Hematopoietic multipotent progenitor cell treated with erythropoietin and hydrocortisone succinate and interleukin-3 and kit ligand, for 15 days (in vitro differentiated cells): ENCODE data around the gene AGPAT2.

Experiments
- DNase-seq: peaks from one replicate; pipeline ENCODE4 v3.0.0-alpha.2; 2015; ENCODE audit warnings: low spot score

Gene AGPAT2

DNA sequence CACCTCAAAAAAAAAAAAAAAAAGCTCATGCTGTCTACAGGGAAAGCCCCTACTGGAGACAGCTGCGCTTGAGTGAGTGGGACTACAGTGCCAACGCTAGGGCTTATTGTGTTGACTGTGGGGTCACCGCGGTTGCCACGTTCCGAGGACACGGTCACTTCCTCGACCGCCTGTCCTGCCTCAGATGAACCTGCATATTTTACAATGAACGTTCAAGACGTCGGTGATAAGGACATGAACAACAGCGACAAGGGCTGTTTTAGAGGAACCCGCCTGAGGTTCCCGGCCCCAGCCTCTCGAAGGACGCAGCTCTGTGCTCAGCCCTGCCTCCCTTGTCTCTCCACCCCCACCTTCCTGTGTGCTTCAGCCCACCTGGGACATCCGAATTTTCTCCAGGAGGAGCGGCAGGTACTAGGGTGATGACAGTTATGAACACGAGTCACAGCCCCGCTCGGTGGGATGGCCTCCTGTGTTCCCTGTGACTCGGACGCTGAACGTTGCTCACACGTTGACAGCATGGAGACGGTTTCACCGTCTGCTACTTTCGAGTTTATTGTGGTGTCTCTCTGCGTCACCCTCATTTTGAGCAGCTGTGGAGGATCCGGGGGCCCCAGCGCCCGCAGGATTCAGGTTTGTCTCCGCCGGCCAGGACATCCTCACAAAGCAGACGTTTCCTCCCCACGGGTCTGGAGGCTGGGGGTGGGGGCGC lies 13.9 kb upstream of the AGPAT2 start:
- DNase-seq = no peak

DNA sequence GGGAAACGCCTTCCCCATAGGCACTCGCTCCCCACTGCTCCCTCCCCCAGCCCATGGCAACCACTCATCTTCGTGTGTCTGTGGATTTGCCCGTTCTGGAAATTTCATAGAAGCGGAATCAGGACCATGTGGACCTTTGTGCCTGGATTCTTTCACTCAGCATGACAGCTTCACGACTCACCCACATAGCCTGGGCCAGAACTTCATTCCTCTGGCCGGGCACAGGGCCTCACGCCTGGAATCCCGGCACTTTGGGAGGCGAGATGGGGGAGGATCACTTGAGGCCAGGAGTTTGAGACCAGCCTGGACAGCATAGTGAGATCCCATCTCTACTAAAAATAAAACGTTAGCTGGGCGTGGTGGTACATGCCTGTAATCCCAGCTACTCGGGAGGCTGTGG lies 13.0 kb upstream of the AGPAT2 start:
- no peak for DNase-seq

DNA sequence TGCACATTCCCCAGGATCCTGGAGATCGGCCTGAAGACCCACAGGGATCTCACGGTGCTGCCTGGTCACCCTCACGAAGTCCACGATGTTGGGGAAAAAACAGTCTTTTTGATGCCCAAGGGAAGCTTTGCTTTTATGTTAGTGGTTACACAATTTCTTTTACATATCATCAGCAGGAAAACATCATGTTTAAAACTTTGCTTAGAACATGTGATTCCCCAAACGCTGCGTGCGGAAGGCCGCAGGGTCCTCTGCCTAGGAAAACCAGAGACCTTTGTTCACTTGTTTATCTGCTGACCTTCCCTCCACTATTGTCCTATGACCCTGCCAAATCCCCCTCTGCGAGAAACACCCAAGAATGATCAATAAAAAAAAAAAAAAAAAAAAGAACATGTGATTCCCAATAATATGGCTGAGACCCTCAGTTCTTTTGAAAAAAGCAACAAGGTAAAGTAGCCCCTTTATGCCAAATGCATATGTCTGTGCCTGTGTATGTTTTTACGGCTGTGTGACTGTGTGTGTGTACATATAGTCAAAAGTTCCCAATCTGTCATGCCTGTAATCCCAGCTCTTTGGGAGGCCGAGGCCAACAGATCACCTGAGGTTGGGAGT lies 11.5 kb upstream of the AGPAT2 start:
- DNase-seq = no peak

- DNase-seq = no peak
Measured at GRCh38 chr9:136697821-136698526, 10.7 kb upstream of the AGPAT2 start.

GRCh38 chr9:136697146-136697820 lies 10.0 kb upstream of the AGPAT2 start:
- DNase-seq = no peak

GRCh38 chr9:136696502-136696901 lies 9.2 kb upstream of the AGPAT2 start:
- no peak for DNase-seq

DNA sequence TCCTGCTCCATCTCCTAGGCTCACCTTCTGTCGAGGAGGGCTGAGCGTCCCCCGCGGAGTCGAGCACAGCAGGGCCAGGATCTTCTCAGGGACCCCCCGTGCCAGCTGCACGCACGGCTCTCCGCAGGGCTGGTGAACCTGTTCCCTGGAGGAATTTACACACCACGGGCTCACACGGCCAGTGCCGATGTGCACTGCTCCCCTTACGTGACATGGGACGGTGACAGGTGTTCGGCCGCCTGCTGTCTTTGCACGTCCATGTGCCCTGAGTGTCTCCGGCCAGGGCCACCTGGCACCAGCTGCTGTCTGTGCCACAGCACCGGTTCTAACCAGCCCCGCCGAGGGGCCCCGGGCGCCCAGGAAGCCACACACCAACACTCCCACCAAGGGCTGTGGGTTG lies 8.7 kb upstream of the AGPAT2 start:
- no peak for DNase-seq

DNA sequence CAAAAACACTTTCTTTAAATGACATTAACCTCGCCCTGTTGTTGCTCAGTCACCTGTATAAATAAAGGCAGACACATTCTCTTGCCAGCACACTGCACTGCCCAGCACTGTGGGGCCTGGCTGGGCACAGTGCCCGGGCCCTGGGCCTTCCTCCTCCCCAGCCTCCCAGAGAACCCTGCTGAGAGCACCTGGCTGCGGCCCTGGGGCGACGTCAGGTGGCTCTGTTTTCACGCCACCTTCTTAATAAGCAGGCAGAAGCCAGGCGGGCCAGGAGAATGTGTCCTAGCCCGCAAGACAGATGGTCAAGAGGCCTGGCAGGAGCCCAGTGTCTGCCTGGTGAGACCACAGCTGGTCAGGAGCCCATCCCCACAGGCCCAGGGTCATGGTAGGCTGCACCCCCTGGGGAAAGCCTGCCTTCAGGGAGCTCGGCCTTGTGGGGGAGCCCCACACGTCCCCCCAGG lies 8.2 kb upstream of the AGPAT2 start:
- no peak for DNase-seq

DNA sequence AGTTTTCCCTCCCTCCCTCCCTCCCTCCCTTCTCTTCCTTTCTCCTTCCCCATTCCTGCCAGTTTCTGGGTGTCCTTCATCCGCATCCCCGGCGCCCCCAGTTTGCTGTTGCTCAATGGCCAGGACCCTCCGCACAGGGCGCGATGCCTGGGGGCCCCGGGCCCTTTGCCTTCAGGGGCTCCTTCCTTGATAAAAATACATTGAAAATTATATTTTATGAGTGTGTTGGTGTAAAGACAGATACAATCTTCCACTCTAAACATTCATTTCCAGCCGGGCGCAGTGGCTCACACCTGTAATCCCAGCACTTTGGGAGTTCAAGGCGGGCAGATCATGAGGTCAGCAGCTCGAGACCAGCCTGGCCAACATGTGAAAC lies 7.6 kb upstream of the AGPAT2 start:
- DNase-seq = no peak

DNA sequence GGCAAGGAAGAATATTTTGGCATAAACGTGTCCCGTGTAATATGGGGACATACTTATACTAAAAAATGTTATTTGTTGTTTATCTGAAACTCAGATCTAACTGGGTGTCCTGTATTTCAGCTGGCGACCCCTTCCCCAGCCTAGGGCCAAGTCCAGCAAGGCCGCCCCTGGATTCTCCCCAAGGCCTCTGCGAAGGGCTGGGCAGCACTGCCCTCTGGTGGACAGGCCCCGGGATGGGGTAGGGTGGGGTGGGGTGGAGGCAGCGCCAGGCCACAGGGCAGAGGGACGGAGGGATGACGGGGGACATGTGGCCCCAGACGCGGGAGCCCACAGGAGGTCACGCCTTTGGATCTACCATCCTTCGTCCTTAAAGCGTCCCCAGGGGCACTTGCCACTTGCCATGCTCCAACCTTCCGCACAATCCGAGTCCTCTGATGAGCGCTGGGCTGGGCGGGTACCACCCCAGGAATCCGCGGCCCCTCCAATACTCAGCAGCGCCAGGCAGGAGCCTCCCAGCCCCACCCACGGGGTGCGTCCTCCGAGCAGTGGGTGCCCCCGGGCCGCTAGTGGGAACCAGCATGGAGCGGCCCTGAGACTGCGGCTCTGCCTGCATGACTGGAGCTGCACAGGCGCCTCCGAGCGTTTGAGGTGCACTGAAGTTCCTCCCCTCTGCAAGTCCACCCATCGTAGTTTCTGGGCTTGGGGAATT lies 7.1 kb upstream of the AGPAT2 start:
- DNase-seq = peak; percentile 39

- no peak for DNase-seq
Measured at GRCh38 chr9:136693490-136694162, 6.4 kb upstream of the AGPAT2 start.

DNA sequence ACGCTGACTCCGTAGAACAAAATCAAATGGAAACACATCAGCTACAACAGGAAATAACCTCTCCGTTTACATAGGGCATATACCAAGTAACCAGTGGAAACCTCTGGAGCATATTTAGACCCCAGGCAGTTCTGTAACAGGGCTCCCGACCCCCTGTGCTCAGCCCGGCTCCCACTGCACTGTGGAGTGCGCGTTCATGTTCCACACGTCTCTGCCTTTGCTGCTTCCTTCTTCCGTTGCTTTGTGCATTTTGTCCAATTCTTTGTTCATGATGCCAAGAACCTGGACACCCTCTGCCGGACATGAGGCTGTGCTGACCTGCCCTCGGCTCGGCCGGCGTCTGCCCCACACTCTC lies 5.9 kb upstream of the AGPAT2 start:
- DNase-seq = no peak

DNA sequence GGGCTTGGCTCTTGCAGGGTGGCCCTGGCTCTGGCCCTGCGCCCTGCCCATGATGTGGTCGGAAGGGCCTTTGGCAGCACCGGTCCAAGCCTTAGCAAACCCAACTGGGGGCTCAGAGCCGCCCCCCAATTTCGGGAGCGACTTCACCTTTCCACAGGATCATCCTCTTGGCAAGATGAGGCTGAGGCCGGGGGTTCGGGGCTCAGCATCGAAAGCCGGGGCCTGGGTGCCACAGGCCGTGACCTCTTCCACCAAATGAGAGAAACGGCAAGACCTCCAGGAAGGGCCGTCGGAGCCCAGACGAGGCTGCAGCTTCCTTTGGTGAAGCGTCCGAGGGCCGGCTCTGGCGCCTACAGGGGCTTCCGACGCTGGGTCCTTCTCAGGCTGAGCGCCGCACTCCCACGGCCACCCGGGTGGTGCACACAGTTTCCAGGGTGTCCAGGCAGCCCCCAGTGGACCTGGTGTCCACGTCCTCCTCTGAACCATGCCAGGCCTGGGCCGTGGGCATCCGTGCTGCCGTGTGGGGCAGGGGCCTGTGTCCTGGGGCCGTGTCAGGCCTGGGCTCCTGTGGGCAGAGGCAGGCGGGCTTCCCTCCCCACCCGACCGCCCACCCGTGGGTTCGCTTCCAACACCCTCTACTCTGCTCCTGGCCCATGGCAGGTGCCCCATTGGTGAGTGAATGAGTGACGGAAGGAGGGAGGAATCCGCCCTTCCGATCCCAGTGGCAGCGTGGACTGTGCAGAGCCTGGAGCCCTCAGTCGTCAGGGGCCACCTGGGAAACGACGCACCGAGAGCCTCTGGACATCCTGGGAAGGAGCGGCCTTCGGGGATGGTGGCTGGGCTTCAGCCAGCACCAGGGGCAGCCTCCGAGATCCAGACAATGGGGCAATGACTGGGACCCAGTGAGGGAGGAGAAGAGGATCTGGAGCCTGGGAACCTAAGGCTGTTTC lies 5.2 kb upstream of the AGPAT2 start:
- DNase-seq = no peak

- no peak for DNase-seq
Measured at GRCh38 chr9:136691316-136692184, 4.3 kb upstream of the AGPAT2 start.

DNA sequence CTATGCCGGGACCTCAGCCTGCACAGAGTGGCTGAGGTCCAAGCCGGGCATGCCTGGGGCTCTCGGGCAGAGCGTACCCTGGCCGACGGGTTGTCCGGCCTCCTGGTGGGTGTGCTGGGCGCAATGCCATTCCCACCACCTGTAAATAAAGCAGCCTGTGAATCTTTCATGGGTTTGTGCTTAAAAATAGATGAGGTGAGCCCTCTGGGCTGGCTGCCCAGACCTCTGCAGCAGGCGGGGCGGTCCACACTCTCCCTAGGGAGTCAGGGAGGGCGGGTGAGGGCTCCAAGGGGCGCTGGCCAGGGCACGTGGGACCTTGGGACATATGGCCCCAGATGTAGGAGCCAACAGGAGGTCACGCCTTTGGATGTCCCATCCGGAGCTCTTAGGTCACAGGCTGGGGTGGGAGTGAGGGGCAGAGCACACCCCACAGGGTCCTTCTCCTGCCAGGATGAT lies 3.6 kb upstream of the AGPAT2 start:
- no peak for DNase-seq

- DNase-seq = no peak
Measured at GRCh38 chr9:136690104-136690805, 3.0 kb upstream of the AGPAT2 start.

DNA sequence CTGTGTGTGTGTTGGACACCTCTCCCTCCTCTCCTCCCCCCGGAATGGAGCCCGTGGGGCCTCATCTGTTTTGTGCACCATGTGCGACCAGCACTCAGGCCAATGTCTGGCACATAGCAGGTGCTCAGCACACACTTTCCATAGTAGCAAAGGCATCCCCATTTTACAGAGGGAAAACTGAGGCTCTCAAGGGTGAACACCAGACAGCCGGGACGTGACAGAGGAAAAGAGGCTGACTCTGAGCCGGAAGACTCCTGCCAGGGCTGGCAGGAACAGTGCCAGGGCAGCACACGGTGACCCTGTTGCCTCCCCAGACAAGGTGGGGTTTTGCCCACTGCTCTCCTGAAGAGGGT lies 1.8 kb upstream of the AGPAT2 start:
- DNase-seq = no peak

DNA sequence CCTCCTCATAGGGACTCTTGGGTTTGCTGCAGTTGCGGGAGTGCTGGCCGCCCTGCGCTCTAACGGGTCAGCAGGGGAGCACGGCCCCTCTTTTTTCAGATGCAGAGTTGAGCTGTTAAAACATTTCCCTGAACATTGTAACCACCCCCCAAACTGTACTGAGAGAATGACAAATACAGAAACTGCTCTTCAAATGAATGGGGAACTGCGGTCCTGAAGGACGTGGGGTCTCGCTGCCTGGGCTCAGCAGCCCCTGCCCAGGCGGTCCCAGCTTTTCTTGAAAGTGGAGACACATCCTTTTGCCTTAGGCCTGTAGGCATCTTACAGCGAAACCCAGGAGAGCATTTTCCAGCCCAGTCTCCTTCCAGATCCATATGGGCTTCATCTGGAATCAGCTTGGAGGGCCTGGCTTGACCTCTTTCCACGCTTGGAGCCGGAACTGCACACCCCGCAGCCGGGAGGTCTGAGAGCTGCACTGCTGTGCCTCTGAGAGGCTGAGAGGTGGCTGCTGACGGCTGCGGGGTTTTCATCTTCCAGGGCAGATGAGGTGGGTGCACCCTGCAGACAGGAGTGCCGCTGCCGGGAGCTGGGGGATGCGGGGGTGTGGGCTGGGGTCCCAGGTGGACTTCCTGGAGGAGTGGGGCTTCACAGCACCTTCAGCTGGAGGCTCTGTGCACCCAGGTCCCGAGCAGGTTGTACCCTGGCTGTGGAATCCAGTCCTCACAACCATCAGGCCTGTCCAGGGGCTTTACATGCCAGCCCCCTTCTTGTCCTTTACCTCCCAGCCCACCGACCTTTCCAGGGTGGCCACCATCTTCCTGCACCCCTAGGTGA lies 1.2 kb upstream of the AGPAT2 start:
- no peak for DNase-seq
